Astrocyte (in vitro differentiated cells and primary cell): ENCODE measurements around the gene NADK.

Source experiments
- CTCF ChIP-seq: IDR thresholded peaks from 2 replicates; pipeline ENCODE4 v1.5.1; 2011; ENCODE audit warnings: low read depth, mild to moderate bottlenecking, inconsistent platforms, low read length, moderate library complexity; ENCODE audit not compliant: insufficient read depth
- EZH2 ChIP-seq: IDR thresholded peaks from 2 replicates; pipeline ENCODE4 v1.6.1; 2012; ENCODE audit warnings: mild to moderate bottlenecking, low read length, inconsistent platforms; ENCODE audit not compliant: insufficient read depth

GRCh38 chr1:1827089-1827848 is 49.0 kb upstream of the NADK start:
- TF ChIP-seq CTCF (no peak), EZH2 (no peak)
